ENCODE data around the gene KCNAB1.

DNA sequence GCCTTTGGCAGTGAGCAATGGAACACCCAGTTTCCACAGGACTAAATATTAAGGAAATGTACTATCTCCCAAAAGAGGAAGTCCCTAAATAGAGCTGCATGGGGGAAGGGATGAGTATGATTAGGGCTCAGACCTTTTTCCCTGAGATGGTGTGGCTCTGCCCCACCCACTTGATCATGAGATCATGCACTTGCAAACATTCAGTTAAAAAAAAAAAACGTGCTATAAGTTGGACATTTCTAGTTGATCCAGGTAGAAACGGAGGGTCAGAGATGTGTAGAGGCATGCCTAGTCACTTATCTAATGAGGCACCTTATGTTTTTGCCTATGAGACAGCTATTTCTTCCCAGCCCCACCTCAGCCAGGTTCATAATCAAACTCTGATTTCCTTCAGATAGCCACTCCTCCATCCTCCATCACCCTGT lies 459.1 kb downstream of the KCNAB1 start:
- TF ChIP-seq EZH2 (IDR thresholded peaks at IDR 0.05; ENCODE audit: borderline replicate concordance, low read length) = no peak
- TF ChIP-seq, protein P1, sequence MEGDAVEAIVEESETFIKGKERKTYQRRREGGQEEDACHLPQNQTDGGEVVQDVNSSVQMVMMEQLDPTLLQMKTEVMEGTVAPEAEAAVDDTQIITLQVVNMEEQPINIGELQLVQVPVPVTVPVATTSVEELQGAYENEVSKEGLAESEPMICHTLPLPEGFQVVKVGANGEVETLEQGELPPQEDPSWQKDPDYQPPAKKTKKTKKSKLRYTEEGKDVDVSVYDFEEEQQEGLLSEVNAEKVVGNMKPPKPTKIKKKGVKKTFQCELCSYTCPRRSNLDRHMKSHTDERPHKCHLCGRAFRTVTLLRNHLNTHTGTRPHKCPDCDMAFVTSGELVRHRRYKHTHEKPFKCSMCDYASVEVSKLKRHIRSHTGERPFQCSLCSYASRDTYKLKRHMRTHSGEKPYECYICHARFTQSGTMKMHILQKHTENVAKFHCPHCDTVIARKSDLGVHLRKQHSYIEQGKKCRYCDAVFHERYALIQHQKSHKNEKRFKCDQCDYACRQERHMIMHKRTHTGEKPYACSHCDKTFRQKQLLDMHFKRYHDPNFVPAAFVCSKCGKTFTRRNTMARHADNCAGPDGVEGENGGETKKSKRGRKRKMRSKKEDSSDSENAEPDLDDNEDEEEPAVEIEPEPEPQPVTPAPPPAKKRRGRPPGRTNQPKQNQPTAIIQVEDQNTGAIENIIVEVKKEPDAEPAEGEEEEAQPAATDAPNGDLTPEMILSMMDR (conservative IDR thresholded peaks at IDR 0.05 in 1 of 2, IDR thresholded peaks at IDR 0.05 in 1 of 2; ENCODE audit: extremely low read depth in 1 of 2, insufficient read depth in 1 of 2, low read depth in 1 of 2, low read length in 2 of 2) = no peak
